Bronchial epithelial cell (primary cell): Measurements from ENCODE around the gene RPL39L. TPM values are rescaled to one million over a fixed set of nuclear protein-coding genes. Genes with fewer than 3 reads are reported as not detected.
"Not testable (repeated sequence)": the region's sequence is repeated elsewhere in the genome, so short reads cannot be mapped to it uniquely, and the experiment has no call there.

Experiments
- DNase-seq: peaks from one replicate; pipeline ENCODE4 v3.0.0-alpha.2; 2010; ENCODE audit warnings: low read depth
- FAIRE-seq: peaks from 2 replicates; lab custom pipeline; 2011; peaks lifted over from hg19 to GRCh38; lab: Jason Lieb, UNC
- H3K27me3 ChIP-seq: 2 replicates; pipeline ENCODE4 v1.5.1; 2011; ENCODE audit warnings: low read length; ENCODE audit not compliant: control insufficient read depth, insufficient read depth
- H3K36me3 ChIP-seq: 2 replicates; pipeline ENCODE4 v1.5.1; 2011; ENCODE audit warnings: low read length; ENCODE audit not compliant: control insufficient read depth, insufficient read depth
- H3K4me3 ChIP-seq: 2 replicates; pipeline ENCODE4 v1.5.1; 2011; ENCODE audit warnings: mild to moderate bottlenecking, low read depth, low read length, control low read depth
- CTCF ChIP-seq: IDR thresholded peaks from 2 replicates; pipeline ENCODE4 v1.5.1; 2011; ENCODE audit warnings: mild to moderate bottlenecking, moderate library complexity, low read length, control low read depth, inconsistent platforms; ENCODE audit not compliant: insufficient read depth, severe bottlenecking
- total RNA-seq: library from RNA; depleted of rRNA; stranded (reverse); fragments of >200 nt; gene quantifications from 2 replicates; pipeline ENCODE4 v1.2.1, GENCODE V29; 2014

RPL39L gene
- total RNA-seq, 1 donor from 2014 or later: 23.4 TPM

GRCh38 chr3:187150186-187150585 lies 10.9 kb upstream of the RPL39L start:
- no peak for DNase-seq
- H3K4me3 ChIP-seq: no peak overlapping the region
- FAIRE-seq: no peak
- H3K36me3 ChIP-seq: no peaks in the 10 kb centered on the region
- TF ChIP-seq CTCF: no peak
- H3K27me3 ChIP-seq: no peaks in the 10 kb centered on the region

GRCh38 chr3:187146389-187146788 lies 7.1 kb upstream of the RPL39L start:
- no peak for TF ChIP-seq CTCF
- DNase-seq: no peak
- Histone ChIP-seq H3K4me3 (no peak overlapping the region), H3K36me3 (no peaks in the 10 kb centered on the region), H3K27me3 (no peaks in the 10 kb centered on the region)
- no peak for FAIRE-seq

GRCh38 chr3:187145149-187145895 lies 6.0 kb upstream of the RPL39L start:
- Histone ChIP-seq H3K36me3 (no peaks in the 10 kb centered on the region), H3K27me3 (no peaks in the 10 kb centered on the region), H3K4me3 (no peak overlapping the region)
- FAIRE-seq (no peak), DNase-seq (no peak)
- TF ChIP-seq CTCF: no peak

GRCh38 chr3:187139895-187140253 lies 578 bp upstream of the RPL39L start:
- H3K27me3 ChIP-seq: no peaks in the 10 kb centered on the region
- TF ChIP-seq CTCF: no peak
- peak overlapping the region; percentile 58 for H3K4me3 ChIP-seq
- H3K36me3 ChIP-seq: no peaks in the 10 kb centered on the region
- DNase-seq (no peak), FAIRE-seq (no peak)

- no peak for FAIRE-seq
- no peaks in the 10 kb centered on the region for H3K27me3 ChIP-seq
- TF ChIP-seq CTCF: no peak
- no peak overlapping the region for H3K4me3 ChIP-seq
- H3K36me3 ChIP-seq: no peaks in the 10 kb centered on the region
- peak; percentile 97 for DNase-seq
Measured at GRCh38 chr3:187136936-187137335, 2.4 kb downstream of the RPL39L start.

- FAIRE-seq: no peak
- no peak for TF ChIP-seq CTCF
- H3K27me3 ChIP-seq: no peaks in the 10 kb centered on the region
- DNase-seq: no peak
- no peak overlapping the region for H3K4me3 ChIP-seq
- no peaks in the 10 kb centered on the region for H3K36me3 ChIP-seq
Measured at GRCh38 chr3:187136337-187136736, 3.0 kb downstream of the RPL39L start.

- H3K4me3 ChIP-seq, H3K36me3 ChIP-seq, FAIRE-seq, DNase-seq, H3K27me3 ChIP-seq: not testable (repeated sequence)
Measured at GRCh38 chr3:187135172-187135690, 4.1 kb downstream of the RPL39L start.

GRCh38 chr3:187133181-187133580 lies 6.1 kb downstream of the RPL39L start:
- FAIRE-seq, H3K36me3 ChIP-seq, DNase-seq, H3K4me3 ChIP-seq, H3K27me3 ChIP-seq: not testable (repeated sequence)
